A549 treated with CpdA at 1 μM for 4 hours (cell line): Measurements from ENCODE around the gene CDCA5. TPM values are rescaled to one million over a fixed set of nuclear protein-coding genes. Genes with fewer than 3 reads are reported as not detected.

ENCODE experiments used
- total RNA-seq: library from RNA; stranded (reverse); fragments of 200-300 nt; extraction: Qiagen RNA extraction; gene quantifications from 5 replicates; pipeline ENCODE4 v1.2.3, GENCODE V29; 2022; ENCODE audit warnings: low read depth

CDCA5 gene, protein sequence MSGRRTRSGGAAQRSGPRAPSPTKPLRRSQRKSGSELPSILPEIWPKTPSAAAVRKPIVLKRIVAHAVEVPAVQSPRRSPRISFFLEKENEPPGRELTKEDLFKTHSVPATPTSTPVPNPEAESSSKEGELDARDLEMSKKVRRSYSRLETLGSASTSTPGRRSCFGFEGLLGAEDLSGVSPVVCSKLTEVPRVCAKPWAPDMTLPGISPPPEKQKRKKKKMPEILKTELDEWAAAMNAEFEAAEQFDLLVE
- total RNA-seq = 58.8 to 74.6 TPM (median 69.2 TPM) in 5 replicates

DNA sequence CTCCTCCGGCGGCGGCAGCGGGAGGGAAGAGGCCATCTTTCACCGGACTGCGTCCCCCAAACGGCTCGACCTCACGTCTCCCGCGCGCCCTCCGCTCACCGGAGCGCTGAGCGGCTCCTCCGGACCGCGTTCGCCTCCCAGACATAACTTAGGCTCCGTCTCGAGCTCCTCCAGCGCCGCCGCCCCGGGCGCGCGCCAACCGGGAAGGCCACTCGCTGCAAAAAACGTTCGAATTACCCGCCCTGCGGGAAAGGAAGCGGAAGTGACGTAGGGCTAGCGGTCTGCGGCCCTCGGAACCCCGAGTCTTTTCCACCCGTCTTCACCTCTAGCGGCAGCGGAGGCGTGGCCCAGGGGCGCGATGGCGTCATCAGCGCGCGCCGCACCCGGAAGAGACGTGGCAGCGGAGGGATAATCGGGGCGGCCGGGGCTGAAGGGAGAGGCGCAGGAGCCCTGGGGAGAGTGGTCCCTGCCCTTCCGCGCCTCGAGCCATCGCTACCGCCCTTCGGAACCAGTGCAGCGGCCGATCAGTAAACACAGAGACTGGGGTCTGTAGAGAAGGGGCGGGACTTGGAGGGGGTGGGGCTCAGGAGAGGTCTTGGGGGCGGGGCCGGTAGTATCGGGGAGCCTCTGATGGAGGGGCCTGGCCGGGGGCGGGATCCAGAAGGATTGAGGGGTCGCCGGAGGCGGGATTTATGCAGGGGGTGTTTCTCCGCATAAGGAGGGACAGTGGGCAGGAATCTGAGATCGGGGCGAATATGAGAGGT, at the start of gene CDCA5, which contains the start of gene ZFPL1:
Gene CDCA5 (minus strand): TSS at position 207 of the 764 bp plus-strand sequence. CDS start 62 bp downstream, at position 145.
Gene ZFPL1 (plus strand): TSS at position 389 of the 764 bp plus-strand sequence. CDS start 477 bp downstream, outside the sequence.

DNA sequence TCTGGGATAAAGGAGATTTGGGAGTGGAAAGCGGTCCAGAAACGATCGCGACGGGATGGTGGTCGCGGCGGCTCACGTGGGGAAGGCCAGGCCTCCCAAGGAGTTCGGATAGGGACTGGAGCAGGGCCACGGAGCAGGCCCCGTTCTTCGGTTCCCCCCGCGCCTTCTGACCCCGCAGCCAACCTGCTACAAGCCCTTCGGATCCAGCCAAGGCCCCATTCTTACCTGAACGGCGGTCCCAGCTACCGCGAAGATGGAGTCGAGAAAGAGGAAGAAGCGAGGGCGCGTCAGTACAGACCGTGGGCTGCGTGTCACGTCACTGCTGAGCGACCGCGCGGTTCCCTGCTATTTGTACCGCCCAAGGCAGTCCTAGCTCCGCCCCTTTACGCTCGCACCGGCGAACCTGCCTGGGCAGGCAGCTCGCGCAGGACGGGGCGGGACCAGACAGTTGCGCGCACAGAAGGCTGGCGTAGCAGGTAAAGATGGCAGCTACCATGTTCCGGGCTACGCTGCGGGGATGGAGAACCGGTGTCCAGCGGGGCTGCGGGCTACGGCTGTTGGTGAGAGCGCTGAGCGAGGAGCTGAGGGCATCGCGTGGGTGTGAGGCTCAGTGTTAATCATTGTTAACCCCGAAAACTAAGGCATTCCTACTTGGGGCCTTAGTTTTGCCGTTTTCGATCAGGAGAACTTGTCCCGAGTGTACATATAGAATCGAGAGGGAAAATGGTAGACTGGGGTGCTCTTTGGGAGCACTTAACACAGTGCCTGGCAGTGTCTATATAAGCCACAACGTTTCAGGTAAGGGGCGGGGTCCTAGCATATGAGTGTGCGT, 38.2 kb upstream of the CDCA5 start, which contains the start of the genes FAU and MRPL49:
Gene FAU (minus strand): TSS at position 270 of the 832 bp plus-strand sequence. CDS start 321 bp downstream, outside the sequence.
Gene MRPL49 (plus strand): TSS at position 457 of the 832 bp plus-strand sequence. CDS start 26 bp downstream, at position 483.

DNA sequence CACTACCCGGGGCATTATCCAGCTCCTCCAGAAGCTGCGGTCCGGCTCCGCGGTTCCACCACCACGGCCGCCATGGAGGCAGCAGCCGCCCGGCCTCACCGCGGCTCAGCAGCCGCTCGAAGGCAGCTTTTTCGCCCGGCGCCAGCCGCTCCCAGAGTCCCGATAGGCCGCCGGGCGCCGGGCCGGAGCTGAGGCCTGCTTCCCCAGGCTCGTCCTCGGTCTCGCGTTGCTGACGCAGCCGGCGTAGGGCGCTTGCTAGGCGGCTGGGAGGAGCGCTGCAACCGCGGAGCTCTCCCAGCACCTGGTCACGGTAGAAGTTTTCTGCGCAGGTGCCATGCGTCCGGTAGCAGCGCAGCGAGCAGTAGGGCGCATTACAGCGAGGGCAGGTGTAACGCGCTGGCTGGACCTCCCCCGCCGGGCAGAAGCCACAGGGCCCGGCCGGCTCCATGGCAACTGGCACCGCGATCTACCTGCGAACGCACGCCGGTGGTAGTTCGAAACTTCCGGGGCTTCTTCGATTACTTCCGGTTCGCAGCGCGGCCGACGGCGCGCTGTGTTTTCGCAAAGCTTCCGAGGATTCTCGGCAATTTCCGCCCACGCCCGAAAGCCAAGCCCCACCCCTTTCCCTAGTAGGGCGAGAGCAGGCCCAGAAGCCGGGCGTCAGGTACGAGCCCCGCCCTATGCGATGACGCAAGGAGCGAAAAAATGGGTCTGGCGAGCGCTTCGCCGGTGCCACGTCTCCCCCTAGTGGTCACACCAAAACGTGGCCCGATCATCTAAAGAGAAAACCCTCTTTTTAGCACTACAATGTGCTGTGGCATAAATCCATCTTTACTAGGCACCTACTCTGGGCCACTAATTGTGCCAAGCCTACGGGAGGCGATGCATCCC, 33.6 kb upstream of the CDCA5 start, which contains the start of gene ZNHIT2:
Gene ZNHIT2 (minus strand): TSS at position 496 of the 891 bp plus-strand sequence. CDS start 48 bp downstream, at position 448.

DNA sequence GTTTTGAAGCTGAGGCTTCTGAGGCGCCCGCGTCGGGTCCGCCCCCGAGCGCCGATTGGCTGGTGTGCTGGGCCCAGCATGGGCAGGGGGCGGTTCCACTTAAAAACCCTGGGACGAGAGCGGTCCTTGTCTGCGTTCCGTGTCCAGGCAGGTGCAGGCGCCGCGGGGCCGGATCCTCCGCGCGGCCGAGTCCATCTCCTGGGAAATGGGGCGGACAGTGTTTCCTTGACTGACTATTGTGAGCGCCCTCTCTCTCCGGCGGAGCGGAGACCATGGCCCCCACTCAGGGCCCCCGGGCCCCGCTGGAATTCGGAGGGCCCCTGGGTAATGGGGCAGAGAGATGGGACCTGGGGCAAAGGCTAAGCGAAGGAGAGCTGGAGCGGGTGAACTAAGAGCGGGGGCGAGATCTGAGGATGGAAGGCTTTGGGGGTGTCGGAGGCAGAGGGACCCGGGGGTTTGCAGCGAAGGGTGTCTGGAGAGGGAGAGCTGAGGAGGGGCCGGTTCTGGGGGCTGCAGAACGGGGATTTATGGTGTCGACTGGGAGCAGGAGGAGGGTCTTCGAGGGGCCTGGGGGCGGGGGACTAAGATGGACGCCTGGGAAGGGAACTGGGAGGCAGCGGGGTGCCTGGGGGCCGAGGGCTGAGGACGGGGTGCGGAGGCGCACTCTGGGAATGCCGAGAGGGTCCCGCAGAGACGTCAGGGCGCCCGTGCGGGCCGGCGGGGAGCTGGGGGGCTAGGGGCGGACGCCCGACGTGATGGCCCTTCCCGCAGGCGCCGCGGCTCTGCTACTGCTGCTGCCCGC, 28.1 kb upstream of the CDCA5 start, which contains the start of gene TM7SF2:
Gene TM7SF2 (plus strand): TSS at position 129 of the 802 bp plus-strand sequence. CDS start 144 bp downstream, at position 273.

DNA sequence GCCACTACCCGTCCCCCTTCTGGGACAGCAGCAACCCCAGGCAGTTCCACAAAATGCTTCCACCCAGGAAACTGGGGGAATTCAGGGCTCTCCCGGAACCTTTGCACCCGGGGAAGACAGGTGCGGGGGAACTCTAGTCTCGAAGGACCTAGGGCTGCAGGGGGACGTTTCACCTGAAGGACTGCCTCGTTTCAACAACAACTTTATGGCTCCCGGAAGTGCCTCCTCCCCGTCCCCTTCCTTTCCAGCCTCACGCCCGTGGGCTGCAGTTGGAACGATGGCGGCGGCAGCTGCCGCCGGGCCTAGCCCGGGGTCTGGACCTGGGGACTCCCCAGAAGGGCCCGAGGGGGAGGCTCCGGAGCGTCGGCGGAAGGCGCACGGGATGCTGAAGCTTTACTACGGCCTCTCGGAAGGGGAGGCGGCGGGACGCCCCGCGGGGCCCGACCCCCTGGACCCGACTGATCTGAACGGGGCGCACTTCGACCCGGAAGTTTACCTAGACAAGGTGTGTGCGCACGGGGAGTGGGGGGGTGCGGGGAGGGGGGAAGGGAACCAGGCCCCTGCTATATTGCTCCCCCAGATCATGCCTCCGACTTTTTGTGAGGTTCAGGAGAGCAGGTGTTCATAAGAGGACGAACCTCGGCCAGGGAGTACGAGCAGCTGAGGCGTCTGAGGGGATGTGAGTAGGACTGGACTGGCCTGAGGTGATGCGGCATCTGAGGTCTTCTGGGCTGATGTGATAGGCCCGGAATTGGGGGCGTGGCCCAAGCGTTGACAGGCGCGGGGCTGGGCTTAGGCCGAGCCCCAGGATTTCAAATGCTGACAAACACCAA, 12.3 kb upstream of the CDCA5 start, which contains the start of gene VPS51:
Gene VPS51 (plus strand): TSS at position 241 of the 833 bp plus-strand sequence. CDS start 37 bp downstream, at position 278.

DNA sequence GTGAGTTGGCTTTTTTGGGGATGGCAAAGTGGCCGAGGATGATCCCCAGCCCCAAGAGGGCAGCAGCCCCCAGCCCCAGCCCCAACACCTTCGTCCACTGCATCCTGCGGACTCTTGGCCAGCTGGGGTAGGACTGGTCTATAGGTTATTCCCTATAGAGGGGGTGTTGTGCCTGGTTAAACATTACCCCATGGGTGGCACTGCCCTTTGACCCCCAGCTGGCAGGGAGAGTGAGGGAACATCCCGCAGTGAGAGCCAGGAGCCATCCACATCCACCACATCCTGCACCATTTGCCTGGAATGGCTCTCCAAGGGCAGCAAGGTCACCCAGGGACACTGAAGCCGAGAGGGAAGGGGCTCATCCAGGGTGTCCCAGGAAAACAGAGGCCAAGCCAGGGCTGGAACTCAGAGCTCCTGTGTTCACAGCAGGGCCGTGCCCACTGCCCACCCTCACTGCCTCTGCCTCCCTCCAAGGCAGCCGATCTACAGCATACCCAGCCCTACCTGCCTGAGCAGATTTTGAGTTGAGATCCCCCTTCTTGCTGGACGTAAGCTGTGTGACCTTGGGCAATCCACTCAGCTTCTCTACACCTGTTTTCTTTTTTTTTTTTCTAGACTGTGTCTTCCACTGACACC, 25.3 kb downstream of the CDCA5 start, which contains the start of gene NAALADL1:
Gene NAALADL1 (minus strand): TSS at position 135 of the 636 bp plus-strand sequence. CDS start 32 bp downstream, at position 103.

DNA sequence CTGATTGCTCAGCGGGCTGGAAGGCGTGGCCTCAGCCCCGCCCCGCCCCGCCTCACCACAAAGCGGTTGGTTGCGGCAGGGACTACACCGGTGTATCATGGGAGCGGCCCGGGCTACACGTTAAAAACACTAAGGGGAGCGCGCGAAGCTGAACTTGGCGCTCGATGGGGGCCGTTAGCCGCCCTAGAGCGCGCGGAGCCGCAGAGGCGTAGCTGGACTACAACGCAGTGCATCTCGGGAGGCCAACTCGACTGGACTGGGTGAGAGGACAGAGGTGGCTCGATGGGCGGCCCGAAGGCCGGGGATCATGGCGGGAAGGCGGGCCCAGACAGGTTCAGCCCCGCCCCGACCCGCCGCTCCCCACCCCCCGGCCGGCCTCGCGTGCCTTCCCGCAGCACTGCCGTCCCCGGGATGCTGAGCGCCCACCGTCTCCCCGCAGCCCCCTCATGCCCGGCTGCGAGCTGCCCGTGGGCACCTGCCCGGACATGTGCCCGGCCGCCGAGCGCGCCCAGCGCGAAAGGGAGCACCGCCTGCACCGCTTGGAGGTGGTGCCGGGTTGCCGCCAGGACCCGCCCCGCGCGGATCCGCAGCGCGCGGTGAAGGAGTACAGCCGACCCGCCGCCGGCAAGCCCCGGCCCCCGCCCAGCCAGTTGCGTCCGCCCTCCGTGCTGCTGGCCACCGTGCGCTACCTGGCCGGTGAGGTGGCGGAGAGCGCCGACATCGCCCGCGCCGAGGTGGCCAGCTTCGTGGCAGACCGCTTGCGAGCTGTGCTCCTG, 42.8 kb downstream of the CDCA5 start, which contains the start of gene SAC3D1:
Gene SAC3D1 (plus strand): TSS at position 364 of the 776 bp plus-strand sequence. CDS start 83 bp downstream, at position 447.

Other genes starting within 250 kb of the CDCA5 start
- gene CDC42BPG, start 239.4 kb downstream of the CDCA5 start, total RNA-seq = 1.4 to 1.8 TPM (median 1.6 TPM) in 5 replicates
- 108 to 167 TPM (median 145 TPM) in 5 replicates for gene EHD1, start 205.4 kb downstream of the CDCA5 start, total RNA-seq
- gene ATG2A, start 166.8 kb downstream of the CDCA5 start, total RNA-seq = 16.1 to 24.5 TPM (median 22.2 TPM) in 5 replicates
- gene PPP2R5B, start 159.4 kb downstream of the CDCA5 start, total RNA-seq = 5.4 to 8.6 TPM (median 6.1 TPM) in 5 replicates
- gene GPHA2, start 148.1 kb downstream of the CDCA5 start, total RNA-seq = not detected in 5 replicates
- gene MAJIN, start 111.9 kb downstream of the CDCA5 start, total RNA-seq = 0.10 TPM in 1 of 5 replicates, not detected in the others
- 0.71 to 1.3 TPM (median 1.1 TPM) in 5 replicates for gene BATF2, start 87.1 kb downstream of the CDCA5 start, total RNA-seq
- gene ARL2, start 69.9 kb downstream of the CDCA5 start, total RNA-seq = 158 to 190 TPM (median 185 TPM) in 5 replicates
- 22.8 to 24.5 TPM (median 23.7 TPM) in 5 replicates for gene SNX15, start 56.6 kb downstream of the CDCA5 start, total RNA-seq
- 32.2 to 54.3 TPM (median 50.2 TPM) in 5 replicates for gene SAC3D1, start 42.8 kb downstream of the CDCA5 start, total RNA-seq
- not detected in 5 replicates for gene NAALADL1, start 25.5 kb downstream of the CDCA5 start, total RNA-seq
- gene ZFPL1, start 182 bp upstream of the CDCA5 start, total RNA-seq = 32.3 to 37.2 TPM (median 34.7 TPM) in 5 replicates
- gene VPS51, start 12.2 kb upstream of the CDCA5 start, total RNA-seq = 51.4 to 60.4 TPM (median 53.3 TPM) in 5 replicates
- 5.1 to 8.8 TPM (median 5.8 TPM) in 5 replicates for gene TM7SF2, start 27.8 kb upstream of the CDCA5 start, total RNA-seq
- gene ZNHIT2, start 33.7 kb upstream of the CDCA5 start, total RNA-seq = 12.8 to 23.1 TPM (median 21.6 TPM) in 5 replicates
- 851 to 1,044 TPM (median 965 TPM) in 5 replicates for gene FAU, start 38.1 kb upstream of the CDCA5 start, total RNA-seq
- 74.0 to 86.9 TPM (median 79.8 TPM) in 5 replicates for gene MRPL49, start 38.3 kb upstream of the CDCA5 start, total RNA-seq
- gene SYVN1, start 50.5 kb upstream of the CDCA5 start, total RNA-seq = 34.7 to 49.8 TPM (median 46.9 TPM) in 5 replicates
- not detected in 5 replicates for gene SPDYC, start 86.2 kb upstream of the CDCA5 start, total RNA-seq
- gene CAPN1, start 97.9 kb upstream of the CDCA5 start, total RNA-seq = 97.3 to 113 TPM (median 101 TPM) in 5 replicates
- gene POLA2, start 177.9 kb upstream of the CDCA5 start, total RNA-seq = 13.5 to 16.6 TPM (median 15.0 TPM) in 5 replicates
- 13.5 to 17.6 TPM (median 14.3 TPM) in 5 replicates for gene CDC42EP2, start 230.8 kb upstream of the CDCA5 start, total RNA-seq
- 38.8 to 43.9 TPM (median 41.9 TPM) in 5 replicates for gene DPF2, start 249.8 kb upstream of the CDCA5 start, total RNA-seq